Nephron progenitor cell (in vitro differentiated cells): ENCODE results near the gene RAD52.

ENCODE experiments used
- DNase-seq: peaks from one replicate; pipeline ENCODE4 v3.0.0; 2021
- H3K27ac Mint-ChIP-seq: 2 replicates; pipeline ENCODE4 v1.8.0; 2021; ENCODE audit warnings: mild to moderate bottlenecking, moderate library complexity, mixed read lengths
- H3K27me3 Mint-ChIP-seq: 2 replicates; pipeline ENCODE4 v1.8.0; 2021; ENCODE audit warnings: mild to moderate bottlenecking, low read depth, mixed read lengths; ENCODE audit not compliant: poor library complexity
- H3K36me3 Mint-ChIP-seq: 2 replicates; pipeline ENCODE4 v1.8.0; 2021; ENCODE audit warnings: low read depth, mixed read lengths
- H3K4me1 Mint-ChIP-seq: 2 replicates; pipeline ENCODE4 v1.8.0; 2021; ENCODE audit warnings: mixed read lengths
- H3K4me3 Mint-ChIP-seq: 2 replicates; pipeline ENCODE4 v1.8.0; 2021; ENCODE audit warnings: mild to moderate bottlenecking, moderate library complexity, mixed read lengths
- H3K9me3 Mint-ChIP-seq: 2 replicates; pipeline ENCODE4 v1.8.0; 2021; ENCODE audit warnings: mild to moderate bottlenecking, moderate library complexity, mixed read lengths
- TF ChIP-seq, protein P1 (sequence below): fragments of 200-600 bp; sonication (generic); IDR thresholded peaks from 2 replicates; pipeline ENCODE4 v1.5.0; 2021; ENCODE audit warnings: antibody characterized with exemption

The RAD52 gene

DNA sequence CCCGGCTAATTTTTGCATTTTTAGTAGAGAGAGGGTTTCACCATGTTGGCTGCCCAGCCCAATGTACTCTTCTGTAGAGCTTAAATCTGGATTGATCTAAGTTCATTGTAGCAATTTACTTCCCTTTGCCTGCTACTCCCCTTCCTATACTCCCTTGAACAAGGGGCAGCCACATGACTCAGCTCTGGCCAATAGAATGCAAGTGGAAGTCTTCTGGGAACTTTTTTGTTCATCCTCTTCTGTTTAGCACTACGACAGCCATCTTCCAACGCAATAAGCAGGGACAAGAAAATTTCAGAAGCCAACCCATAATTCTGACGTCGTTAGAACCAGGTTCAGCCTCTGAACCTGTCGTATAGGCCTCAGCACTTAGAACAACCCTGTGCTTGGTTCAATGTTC lies 6.4 kb upstream of the RAD52 start:
- no peak overlapping the region for H3K4me3 Mint-ChIP-seq
- H3K4me1 Mint-ChIP-seq, result no peaks in the 10 kb centered on the region
- TF ChIP-seq, protein P1, sequence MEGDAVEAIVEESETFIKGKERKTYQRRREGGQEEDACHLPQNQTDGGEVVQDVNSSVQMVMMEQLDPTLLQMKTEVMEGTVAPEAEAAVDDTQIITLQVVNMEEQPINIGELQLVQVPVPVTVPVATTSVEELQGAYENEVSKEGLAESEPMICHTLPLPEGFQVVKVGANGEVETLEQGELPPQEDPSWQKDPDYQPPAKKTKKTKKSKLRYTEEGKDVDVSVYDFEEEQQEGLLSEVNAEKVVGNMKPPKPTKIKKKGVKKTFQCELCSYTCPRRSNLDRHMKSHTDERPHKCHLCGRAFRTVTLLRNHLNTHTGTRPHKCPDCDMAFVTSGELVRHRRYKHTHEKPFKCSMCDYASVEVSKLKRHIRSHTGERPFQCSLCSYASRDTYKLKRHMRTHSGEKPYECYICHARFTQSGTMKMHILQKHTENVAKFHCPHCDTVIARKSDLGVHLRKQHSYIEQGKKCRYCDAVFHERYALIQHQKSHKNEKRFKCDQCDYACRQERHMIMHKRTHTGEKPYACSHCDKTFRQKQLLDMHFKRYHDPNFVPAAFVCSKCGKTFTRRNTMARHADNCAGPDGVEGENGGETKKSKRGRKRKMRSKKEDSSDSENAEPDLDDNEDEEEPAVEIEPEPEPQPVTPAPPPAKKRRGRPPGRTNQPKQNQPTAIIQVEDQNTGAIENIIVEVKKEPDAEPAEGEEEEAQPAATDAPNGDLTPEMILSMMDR, result no peak
- no peak for DNase-seq
- H3K27ac Mint-ChIP-seq, result no peak overlapping the region
- no peaks in the 10 kb centered on the region for H3K27me3 Mint-ChIP-seq
- no peaks in the 10 kb centered on the region for H3K9me3 Mint-ChIP-seq
- no peaks in the 10 kb centered on the region for H3K36me3 Mint-ChIP-seq

GRCh38 chr12:954741-955140 lies 5.2 kb upstream of the RAD52 start:
- Mint-ChIP-seq H3K27ac (no peak overlapping the region), H3K4me3 (no peak overlapping the region), H3K27me3 (peaks cover 2% of the 10 kb centered on the region), H3K36me3 (no peaks in the 10 kb centered on the region), H3K9me3 (no peaks in the 10 kb centered on the region), H3K4me1 (no peaks in the 10 kb centered on the region)
- no peak for DNase-seq
- TF ChIP-seq, protein P1, result no peak

DNA sequence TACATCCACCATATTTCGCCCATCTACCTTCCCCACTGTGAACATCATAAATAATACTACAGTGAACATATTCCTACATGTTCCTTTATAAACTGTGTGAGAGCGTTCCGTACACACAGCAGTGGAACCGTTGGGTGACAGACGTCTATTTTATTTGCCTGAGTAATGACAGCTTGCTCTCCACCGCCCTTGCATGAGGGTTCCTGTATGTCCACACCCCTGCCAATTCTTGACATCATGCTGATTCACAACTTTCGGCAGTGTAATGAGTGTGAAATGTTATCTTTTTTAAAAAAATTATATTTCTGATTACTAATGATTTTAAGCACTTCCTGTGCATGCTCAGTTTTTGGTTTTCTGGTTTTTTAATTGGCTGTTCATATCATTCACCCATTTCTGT lies 4.3 kb upstream of the RAD52 start:
- H3K36me3 Mint-ChIP-seq, result peaks cover 4% of the 10 kb centered on the region
- H3K4me3 Mint-ChIP-seq, result no peak overlapping the region
- no peak for DNase-seq
- TF ChIP-seq, protein P1, result no peak
- peaks cover 6% of the 10 kb centered on the region for H3K4me1 Mint-ChIP-seq
- H3K27ac Mint-ChIP-seq, result no peak overlapping the region
- H3K9me3 Mint-ChIP-seq, result no peaks in the 10 kb centered on the region
- peaks cover 9% of the 10 kb centered on the region for H3K27me3 Mint-ChIP-seq

DNA sequence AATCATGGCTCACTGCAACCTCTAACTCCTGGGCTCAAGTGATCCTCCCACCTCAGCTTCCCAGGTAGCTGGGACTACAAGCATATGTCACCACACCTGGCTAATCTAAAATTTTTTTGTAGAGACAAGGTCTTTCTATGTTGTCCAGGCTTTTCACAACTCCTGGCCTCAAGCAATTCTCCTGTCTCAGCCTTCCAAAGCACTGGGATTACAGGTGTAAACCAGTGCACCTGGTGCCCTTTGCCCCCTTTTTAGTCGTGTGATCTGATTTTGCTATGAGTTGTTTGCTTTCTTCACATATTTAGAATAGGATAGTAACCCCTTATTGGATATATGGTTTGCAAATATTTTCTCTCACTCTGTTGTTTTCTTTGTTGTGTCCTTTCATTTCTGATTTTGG lies 1.7 kb upstream of the RAD52 start:
- peaks cover 10% of the 10 kb centered on the region for H3K27me3 Mint-ChIP-seq
- H3K27ac Mint-ChIP-seq, result no peak overlapping the region
- no peaks in the 10 kb centered on the region for H3K9me3 Mint-ChIP-seq
- no peak for DNase-seq
- H3K4me1 Mint-ChIP-seq, result peaks cover 21% of the 10 kb centered on the region
- H3K4me3 Mint-ChIP-seq, result no peak overlapping the region
- TF ChIP-seq, protein P1, result no peak
- peaks cover 18% of the 10 kb centered on the region for H3K36me3 Mint-ChIP-seq

DNA sequence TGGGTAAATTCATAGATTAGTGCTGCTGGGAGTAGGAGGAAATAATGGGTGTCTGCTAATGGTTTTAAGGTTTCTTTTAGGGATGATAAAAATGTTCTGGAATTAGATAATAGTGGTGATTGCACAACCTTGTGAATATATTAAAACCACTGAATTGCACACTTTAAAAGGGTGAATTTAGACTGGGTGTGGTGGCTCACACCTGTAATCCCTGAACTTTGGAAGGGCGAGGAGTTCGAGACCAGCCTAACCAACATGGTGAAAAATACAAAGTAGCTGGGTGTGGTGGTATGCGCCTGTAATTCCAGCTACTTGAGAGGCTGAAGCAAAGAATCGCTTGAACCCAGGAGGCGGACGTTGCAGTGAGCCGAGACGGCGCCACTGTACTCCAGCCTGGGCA lies 1.3 kb downstream of the RAD52 start:
- peak overlapping the region; percentile 99 for H3K4me3 Mint-ChIP-seq
- H3K27ac Mint-ChIP-seq, result peak overlapping the region; percentile 80
- no peaks in the 10 kb centered on the region for H3K9me3 Mint-ChIP-seq
- peaks cover 10% of the 10 kb centered on the region for H3K27me3 Mint-ChIP-seq
- peaks cover 39% of the 10 kb centered on the region for H3K4me1 Mint-ChIP-seq
- peaks cover 27% of the 10 kb centered on the region for H3K36me3 Mint-ChIP-seq
- DNase-seq, result no peak
- TF ChIP-seq, protein P1, result no peak

- Mint-ChIP-seq H3K27ac (peak overlapping the region; percentile 82), H3K4me3 (peak overlapping the region; percentile 52), H3K36me3 (peaks cover 38% of the 10 kb centered on the region), H3K27me3 (peaks cover 10% of the 10 kb centered on the region), H3K4me1 (peaks cover 39% of the 10 kb centered on the region), H3K9me3 (no peaks in the 10 kb centered on the region)
- DNase-seq, result no peak
- TF ChIP-seq, protein P1, result no peak
Observed at GRCh38 chr12:946631-947030, 2.9 kb downstream of the RAD52 start.
